WTC11 (cell line): Measurements from ENCODE around the gene RFTN1. TPM values are rescaled to one million over a fixed set of nuclear protein-coding genes. Genes with fewer than 3 reads are reported as not detected.

ENCODE experiments used
- ATAC-seq: fragments of 200-7000 bp; cut with Tn5 transposase; 2 replicates; pipeline ENCODE4 v1.10.0; 2021; ENCODE audit warnings: mild to moderate bottlenecking, moderate library complexity
- CTCF ChIA-PET: fragments of 300-600 bp; sonication (Branson Sonifier 250); formaldehyde crosslinking; loops from one replicate; lab custom pipeline; 2021; ENCODE audit warnings: antibody characterized with exemption; lab: Charles Lee
- POLR2A ChIA-PET: fragments of 350-600 bp; sonication (Branson Sonifier 250); formaldehyde crosslinking; loops from one replicate; lab custom pipeline; 2021; ENCODE audit warnings: antibody characterized with exemption; lab: Charles Lee
- DNase-seq: peaks from one replicate; pipeline ENCODE4 v3.0.0; 2021; ENCODE audit warnings: low spot score
- H3K27ac Mint-ChIP-seq: 2 replicates; pipeline ENCODE4 v1.8.0; 2021; ENCODE audit warnings: mixed read lengths
- H3K27me3 Mint-ChIP-seq: 2 replicates; pipeline ENCODE4 v1.8.0; 2021; ENCODE audit warnings: low read depth, mild to moderate bottlenecking, moderate library complexity, mixed read lengths
- H3K36me3 Mint-ChIP-seq: 2 replicates; pipeline ENCODE4 v1.8.0; 2021; ENCODE audit warnings: mixed read lengths
- H3K4me1 Mint-ChIP-seq: 2 replicates; pipeline ENCODE4 v1.8.0; 2022; ENCODE audit warnings: mixed read lengths
- H3K4me3 Mint-ChIP-seq: 2 replicates; pipeline ENCODE4 v1.8.0; 2021; ENCODE audit warnings: mild to moderate bottlenecking, moderate library complexity, mixed read lengths
- H3K9me3 Mint-ChIP-seq: 2 replicates; pipeline ENCODE4 v1.8.0; 2021; ENCODE audit warnings: mixed read lengths
- AFF4 ChIP-seq: sonication (generic); formaldehyde crosslinking; IDR thresholded peaks from 2 replicates; pipeline ENCODE4 v1.8.1; 2023; ENCODE audit warnings: mild to moderate bottlenecking, missing genetic modification reagents, borderline replicate concordance
- ARID4B ChIP-seq: sonication (generic); formaldehyde crosslinking; IDR thresholded peaks from 2 replicates; pipeline ENCODE4 v1.8.0; 2023; ENCODE audit warnings: missing genetic modification reagents, mild to moderate bottlenecking, borderline replicate concordance
- CBFB ChIP-seq: sonication (generic); formaldehyde crosslinking; IDR thresholded peaks from 2 replicates; pipeline ENCODE4 v1.8.1; 2022; ENCODE audit warnings: mild to moderate bottlenecking, low read depth, missing genetic modification reagents
- CDX4 ChIP-seq: fragments of 250-450 bp; sonication (Bioruptor Pico); IDR thresholded peaks from 2 replicates; pipeline ENCODE4 v1.9.0; 2021; ENCODE audit warnings: moderate library complexity, mild to moderate bottlenecking, inconsistent platforms, borderline replicate concordance
- CREM ChIP-seq: sonication (generic); formaldehyde crosslinking; IDR thresholded peaks from 2 replicates; pipeline ENCODE4 v1.8.1; 2022; ENCODE audit warnings: mild to moderate bottlenecking, missing genetic modification reagents, moderate library complexity
- IRF2 ChIP-seq: sonication (generic); formaldehyde crosslinking; IDR thresholded peaks from 2 replicates; pipeline ENCODE4 v1.8.0; 2022; ENCODE audit warnings: low read depth, missing genetic modification reagents, borderline replicate concordance
- JUN ChIP-seq: sonication (generic); formaldehyde crosslinking; IDR thresholded peaks from 2 replicates; pipeline ENCODE4 v1.8.0; 2023; ENCODE audit warnings: mild to moderate bottlenecking, missing genetic modification reagents
- NFATC4 ChIP-seq: fragments of 250-450 bp; sonication (Bioruptor Pico); IDR thresholded peaks from 2 replicates; pipeline ENCODE4 v1.9.0; 2021; ENCODE audit warnings: mild to moderate bottlenecking
- NR2C2 ChIP-seq: sonication (generic); formaldehyde crosslinking; IDR thresholded peaks from 2 replicates; pipeline ENCODE4 v1.8.0; 2022; ENCODE audit warnings: mild to moderate bottlenecking, missing genetic modification reagents
- TEAD4 ChIP-seq: sonication (generic); formaldehyde crosslinking; IDR thresholded peaks from 2 replicates; pipeline ENCODE4 v1.8.0; 2022; ENCODE audit warnings: mild to moderate bottlenecking, missing genetic modification reagents
- ZMAT4 ChIP-seq: fragments of 250-450 bp; sonication (Bioruptor Pico); IDR thresholded peaks from 2 replicates; pipeline ENCODE4 v1.9.0; 2021; ENCODE audit warnings: mild to moderate bottlenecking
- total RNA-seq: library from RNA; stranded (reverse); gene quantifications from 3 replicates; pipeline ENCODE4 v1.2.3, GENCODE V29; 2021
- TF ChIP-seq, protein P1 (sequence below): fragments of 200-600 bp; IDR thresholded peaks from 2 replicates; pipeline ENCODE4 v1.8.0; 2022; ENCODE audit warnings: antibody characterized with exemption
- TF ChIP-seq, protein P2 (sequence below): fragments of 250-450 bp; sonication (Bioruptor Pico); IDR thresholded peaks from 2 replicates; pipeline ENCODE4 v1.8.0; 2021; ENCODE audit warnings: mild to moderate bottlenecking
- TF ChIP-seq, protein P3 (sequence below): sonication (generic); formaldehyde crosslinking; IDR thresholded peaks from 2 replicates; pipeline ENCODE4 v1.8.1; 2023; ENCODE audit warnings: mild to moderate bottlenecking, missing genetic modification reagents, moderate library complexity

RFTN1 gene
- total RNA-seq, 1 experiment from 2014 or later, result 3.8 TPM

DNA sequence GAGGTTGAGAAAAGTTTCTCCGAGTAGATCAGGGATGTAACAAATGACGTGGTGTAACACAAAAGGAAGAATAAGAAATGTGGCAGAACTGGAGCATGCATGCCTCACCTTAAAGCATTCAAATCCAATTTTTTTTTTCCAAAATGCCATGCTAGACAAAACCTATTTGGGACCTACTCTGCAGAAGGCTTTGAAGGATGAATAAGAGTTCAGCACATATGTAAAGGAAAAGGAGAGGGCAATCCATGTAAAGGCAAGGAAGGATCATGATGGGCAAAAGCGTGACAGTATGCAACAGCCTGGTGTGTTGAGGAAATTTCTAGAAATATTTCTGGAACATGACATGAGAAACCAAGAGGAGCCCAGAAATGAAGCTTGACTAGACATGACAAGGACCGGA is 132.1 kb downstream of the RFTN1 start (continued):
- no peak for TF ChIP-seq IRF2

- peaks cover 8% of the 10 kb centered on the region for H3K4me1 Mint-ChIP-seq
- H3K27me3 Mint-ChIP-seq, result peaks cover 7% of the 10 kb centered on the region; the same call in 1 of the 2 replicates
- H3K27ac Mint-ChIP-seq, result no peak overlapping the region
- ATAC-seq, result no peak
- H3K4me3 Mint-ChIP-seq, result no peak overlapping the region
- no peak for DNase-seq
- ChIA-PET POLR2A (interaction anchor here (0.6 kb wide), 1 partner anchor 93 kb away, joined by 4 read pairs; no protein-coding TSS in a partner anchor), CTCF (no interaction called here)
- peaks cover 8% of the 10 kb centered on the region for H3K36me3 Mint-ChIP-seq
- TF ChIP-seq, protein P1, sequence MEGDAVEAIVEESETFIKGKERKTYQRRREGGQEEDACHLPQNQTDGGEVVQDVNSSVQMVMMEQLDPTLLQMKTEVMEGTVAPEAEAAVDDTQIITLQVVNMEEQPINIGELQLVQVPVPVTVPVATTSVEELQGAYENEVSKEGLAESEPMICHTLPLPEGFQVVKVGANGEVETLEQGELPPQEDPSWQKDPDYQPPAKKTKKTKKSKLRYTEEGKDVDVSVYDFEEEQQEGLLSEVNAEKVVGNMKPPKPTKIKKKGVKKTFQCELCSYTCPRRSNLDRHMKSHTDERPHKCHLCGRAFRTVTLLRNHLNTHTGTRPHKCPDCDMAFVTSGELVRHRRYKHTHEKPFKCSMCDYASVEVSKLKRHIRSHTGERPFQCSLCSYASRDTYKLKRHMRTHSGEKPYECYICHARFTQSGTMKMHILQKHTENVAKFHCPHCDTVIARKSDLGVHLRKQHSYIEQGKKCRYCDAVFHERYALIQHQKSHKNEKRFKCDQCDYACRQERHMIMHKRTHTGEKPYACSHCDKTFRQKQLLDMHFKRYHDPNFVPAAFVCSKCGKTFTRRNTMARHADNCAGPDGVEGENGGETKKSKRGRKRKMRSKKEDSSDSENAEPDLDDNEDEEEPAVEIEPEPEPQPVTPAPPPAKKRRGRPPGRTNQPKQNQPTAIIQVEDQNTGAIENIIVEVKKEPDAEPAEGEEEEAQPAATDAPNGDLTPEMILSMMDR, result no peak
- no peak for TF ChIP-seq NFATC4 (CRISPR knock-in tag)
- no peak for TF ChIP-seq ZMAT4
- no peak for TF ChIP-seq AFF4 (CRISPR knock-in tag)
- TF ChIP-seq, protein P2, sequence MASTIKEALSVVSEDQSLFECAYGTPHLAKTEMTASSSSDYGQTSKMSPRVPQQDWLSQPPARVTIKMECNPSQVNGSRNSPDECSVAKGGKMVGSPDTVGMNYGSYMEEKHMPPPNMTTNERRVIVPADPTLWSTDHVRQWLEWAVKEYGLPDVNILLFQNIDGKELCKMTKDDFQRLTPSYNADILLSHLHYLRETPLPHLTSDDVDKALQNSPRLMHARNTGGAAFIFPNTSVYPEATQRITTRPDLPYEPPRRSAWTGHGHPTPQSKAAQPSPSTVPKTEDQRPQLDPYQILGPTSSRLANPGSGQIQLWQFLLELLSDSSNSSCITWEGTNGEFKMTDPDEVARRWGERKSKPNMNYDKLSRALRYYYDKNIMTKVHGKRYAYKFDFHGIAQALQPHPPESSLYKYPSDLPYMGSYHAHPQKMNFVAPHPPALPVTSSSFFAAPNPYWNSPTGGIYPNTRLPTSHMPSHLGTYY (CRISPR knock-in tag), result no peak
- no peak for TF ChIP-seq JUN (CRISPR knock-in tag)
- no peak for TF ChIP-seq ARID4B (CRISPR knock-in tag)
- TF ChIP-seq, protein P3, sequence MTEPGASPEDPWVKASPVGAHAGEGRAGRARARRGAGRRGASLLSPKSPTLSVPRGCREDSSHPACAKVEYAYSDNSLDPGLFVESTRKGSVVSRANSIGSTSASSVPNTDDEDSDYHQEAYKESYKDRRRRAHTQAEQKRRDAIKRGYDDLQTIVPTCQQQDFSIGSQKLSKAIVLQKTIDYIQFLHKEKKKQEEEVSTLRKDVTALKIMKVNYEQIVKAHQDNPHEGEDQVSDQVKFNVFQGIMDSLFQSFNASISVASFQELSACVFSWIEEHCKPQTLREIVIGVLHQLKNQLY (CRISPR knock-in tag), result no peak
- H3K9me3 Mint-ChIP-seq, result peaks cover 11% of the 10 kb centered on the region
Measured at GRCh38 chr3:16380421-16380820, 133.1 kb downstream of the RFTN1 start.

GRCh38 chr3:16379838-16380237 is 133.7 kb downstream of the RFTN1 start:
- Mint-ChIP-seq H3K36me3 (peaks cover 8% of the 10 kb centered on the region), H3K9me3 (peaks cover 11% of the 10 kb centered on the region), H3K4me1 (peaks cover 8% of the 10 kb centered on the region), H3K27ac (no peak overlapping the region), H3K27me3 (peaks cover 7% of the 10 kb centered on the region; the same call in 1 of the 2 replicates), H3K4me3 (no peak overlapping the region)
- DNase-seq (no peak), ATAC-seq (no peak)
- POLR2A ChIA-PET, result no interaction called here
- CTCF ChIA-PET, result interaction anchor here (2.1 kb wide), 1 partner anchor 13 kb away, joined by 5 read pairs; no protein-coding TSS in a partner anchor
- no peak for TF ChIP-seq NR2C2 (CRISPR knock-in tag)
- no peak for TF ChIP-seq CREM (CRISPR knock-in tag)
- TF ChIP-seq CBFB (CRISPR knock-in tag), result no peak
- TF ChIP-seq TEAD4 (CRISPR knock-in tag), result no peak
- no peak for TF ChIP-seq CDX4 (CRISPR knock-in tag)
- no peak for TF ChIP-seq AFF4 (CRISPR knock-in tag)
